D721Med (cell line): Measurements from ENCODE around the gene ANKRD52.

Source experiments
- DNase-seq: peaks from one replicate; pipeline ENCODE4 v3.0.0; 2011; ENCODE audit warnings: low spot score; ENCODE audit not compliant: insufficient read length
- FAIRE-seq: peaks from 2 replicates; lab custom pipeline; 2011; peaks lifted over from hg19 to GRCh38; lab: Jason Lieb, UNC
- TF ChIP-seq, protein P1 (sequence below): IDR thresholded peaks from 2 replicates; pipeline ENCODE4 v1.5.1; 2012; ENCODE audit warnings: mild to moderate bottlenecking, control low read depth; ENCODE audit not compliant: insufficient read depth; ENCODE audit errors: missing control alignments

Gene ANKRD52

DNA sequence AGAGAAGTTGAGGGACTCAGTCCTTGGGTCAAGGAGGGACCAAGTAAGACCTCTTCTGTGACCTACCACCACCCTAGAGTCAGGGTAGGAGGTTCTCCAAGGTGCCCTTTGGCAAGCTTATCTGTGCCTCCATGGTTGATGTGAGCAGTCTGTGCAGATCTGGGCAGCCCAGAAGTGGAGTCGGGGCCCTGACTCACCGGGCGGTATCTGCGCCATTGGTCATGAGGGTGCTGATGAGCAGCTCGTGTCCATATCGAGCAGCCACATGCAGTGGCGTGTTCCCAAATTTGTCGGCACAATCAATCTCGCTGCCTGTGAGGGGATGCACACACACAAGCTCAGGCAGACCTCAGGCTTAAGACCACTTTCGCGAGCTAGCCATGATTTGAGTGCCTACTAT is 5.1 kb downstream of the ANKRD52 start:
- DNase-seq (no peak), FAIRE-seq (no peak)
- TF ChIP-seq, protein P1, sequence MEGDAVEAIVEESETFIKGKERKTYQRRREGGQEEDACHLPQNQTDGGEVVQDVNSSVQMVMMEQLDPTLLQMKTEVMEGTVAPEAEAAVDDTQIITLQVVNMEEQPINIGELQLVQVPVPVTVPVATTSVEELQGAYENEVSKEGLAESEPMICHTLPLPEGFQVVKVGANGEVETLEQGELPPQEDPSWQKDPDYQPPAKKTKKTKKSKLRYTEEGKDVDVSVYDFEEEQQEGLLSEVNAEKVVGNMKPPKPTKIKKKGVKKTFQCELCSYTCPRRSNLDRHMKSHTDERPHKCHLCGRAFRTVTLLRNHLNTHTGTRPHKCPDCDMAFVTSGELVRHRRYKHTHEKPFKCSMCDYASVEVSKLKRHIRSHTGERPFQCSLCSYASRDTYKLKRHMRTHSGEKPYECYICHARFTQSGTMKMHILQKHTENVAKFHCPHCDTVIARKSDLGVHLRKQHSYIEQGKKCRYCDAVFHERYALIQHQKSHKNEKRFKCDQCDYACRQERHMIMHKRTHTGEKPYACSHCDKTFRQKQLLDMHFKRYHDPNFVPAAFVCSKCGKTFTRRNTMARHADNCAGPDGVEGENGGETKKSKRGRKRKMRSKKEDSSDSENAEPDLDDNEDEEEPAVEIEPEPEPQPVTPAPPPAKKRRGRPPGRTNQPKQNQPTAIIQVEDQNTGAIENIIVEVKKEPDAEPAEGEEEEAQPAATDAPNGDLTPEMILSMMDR: no peak

DNA sequence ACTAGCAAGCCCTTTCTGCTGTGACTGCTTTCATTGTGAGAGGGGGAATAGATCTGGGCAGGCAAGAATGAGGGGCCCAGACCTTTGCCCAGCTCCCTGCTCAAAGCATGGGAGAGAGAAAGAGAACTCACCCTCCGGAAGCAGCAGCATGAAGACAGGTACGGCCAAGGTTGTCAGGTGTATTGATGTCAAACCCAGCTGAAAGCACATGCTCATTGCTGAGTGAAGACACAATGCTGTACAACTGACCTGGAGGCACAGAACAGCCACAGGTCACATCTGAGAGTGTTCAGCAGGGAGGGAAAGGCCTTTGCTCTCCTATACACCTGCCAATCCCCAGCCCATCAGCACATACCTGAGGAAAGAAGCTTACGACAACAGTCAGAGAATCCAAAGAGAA is 5.5 kb downstream of the ANKRD52 start:
- no peak for DNase-seq
- no peak for FAIRE-seq
- TF ChIP-seq, protein P1: no peak

DNA sequence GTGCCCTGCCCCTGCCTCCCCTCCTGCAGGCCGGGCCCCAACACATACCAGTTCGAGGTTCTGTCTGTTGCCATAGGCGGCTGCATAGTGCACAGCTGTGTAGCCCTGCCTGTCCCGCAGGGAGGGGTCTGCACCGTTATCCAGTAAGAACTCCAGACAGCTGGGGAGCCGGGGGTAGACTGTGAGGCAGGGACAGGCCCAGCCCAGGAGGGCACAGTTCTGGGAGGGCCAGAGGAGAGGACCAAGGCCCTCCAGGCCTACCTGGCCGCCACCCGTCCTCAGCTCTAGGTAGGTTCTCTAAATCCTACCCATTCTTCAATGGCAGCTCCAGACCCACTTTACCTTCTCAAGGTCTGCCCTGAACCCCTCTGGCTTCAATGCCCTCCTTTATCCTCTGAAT is 9.5 kb downstream of the ANKRD52 start:
- FAIRE-seq (no peak), DNase-seq (no peak)
- TF ChIP-seq, protein P1: no peak

DNA sequence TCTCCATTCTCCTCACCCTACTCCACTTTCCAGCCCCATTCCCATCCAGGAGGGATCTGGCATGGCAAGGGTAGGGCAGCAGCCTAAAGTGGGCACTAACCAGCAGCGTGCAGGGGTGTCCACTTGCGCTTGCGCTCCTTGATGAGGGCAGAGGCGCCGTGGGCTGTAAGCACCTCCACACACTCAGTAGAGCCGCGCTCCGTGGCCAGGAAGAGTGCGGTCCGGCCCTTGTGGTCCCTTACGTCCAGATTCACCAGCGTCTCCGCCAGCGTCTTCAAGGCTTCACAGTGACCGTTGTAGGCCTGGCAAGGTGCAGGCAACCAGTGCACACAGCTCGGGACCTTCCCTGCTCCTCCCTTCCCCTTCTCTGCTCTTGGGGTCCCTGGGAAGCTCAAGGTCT is 10.3 kb downstream of the ANKRD52 start:
- DNase-seq (no peak), FAIRE-seq (no peak)
- TF ChIP-seq, protein P1: no peak

DNA sequence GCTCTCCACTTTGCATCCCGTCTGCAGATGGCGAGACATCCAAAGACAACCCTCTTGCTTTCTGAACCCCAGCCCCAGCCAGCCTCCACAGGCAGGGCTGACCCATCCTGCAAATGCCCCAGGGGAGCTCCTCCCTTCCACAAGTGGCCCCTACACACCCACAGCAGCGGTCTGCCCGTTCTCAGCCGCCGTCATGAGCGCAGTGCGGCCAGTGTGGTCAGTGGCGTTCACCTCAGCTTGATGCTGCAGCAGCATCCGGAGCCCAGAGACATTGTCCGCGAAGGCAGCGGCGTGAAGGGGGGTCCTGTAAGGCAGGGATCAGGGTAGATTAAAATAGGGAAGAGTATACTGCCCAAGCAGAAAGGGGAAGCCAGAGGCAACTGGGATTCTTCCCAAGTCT is 13.7 kb downstream of the ANKRD52 start:
- DNase-seq: no peak

DNA sequence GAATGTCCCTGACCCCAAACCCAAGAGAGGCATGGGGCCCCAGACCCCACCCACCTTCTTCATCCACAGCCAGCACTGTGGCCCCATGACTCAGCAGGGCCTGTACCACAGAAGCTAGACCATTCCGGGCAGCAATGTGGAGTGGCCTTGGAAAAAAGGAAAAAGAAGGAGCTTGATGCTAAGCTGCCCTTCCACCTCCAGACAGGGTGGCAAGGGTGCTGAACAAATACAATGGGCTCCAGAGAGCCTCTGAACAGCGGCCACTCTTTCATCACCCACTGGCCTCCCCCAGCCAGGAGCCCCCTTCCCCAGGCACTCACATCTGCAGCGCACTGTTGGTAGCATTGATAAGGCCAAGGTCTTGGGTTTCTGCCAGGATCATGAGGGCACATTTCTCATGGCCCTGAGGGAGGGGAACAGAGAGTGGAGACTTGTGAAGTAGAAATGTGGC is 14.4 kb downstream of the ANKRD52 start:
- FAIRE-seq (no peak), DNase-seq (no peak)
- TF ChIP-seq, protein P1: no peak

More for the DNA sequence above, 13.7 kb downstream of the ANKRD52 start:
- TF ChIP-seq, protein P1: no peak
- FAIRE-seq: no peak

DNA sequence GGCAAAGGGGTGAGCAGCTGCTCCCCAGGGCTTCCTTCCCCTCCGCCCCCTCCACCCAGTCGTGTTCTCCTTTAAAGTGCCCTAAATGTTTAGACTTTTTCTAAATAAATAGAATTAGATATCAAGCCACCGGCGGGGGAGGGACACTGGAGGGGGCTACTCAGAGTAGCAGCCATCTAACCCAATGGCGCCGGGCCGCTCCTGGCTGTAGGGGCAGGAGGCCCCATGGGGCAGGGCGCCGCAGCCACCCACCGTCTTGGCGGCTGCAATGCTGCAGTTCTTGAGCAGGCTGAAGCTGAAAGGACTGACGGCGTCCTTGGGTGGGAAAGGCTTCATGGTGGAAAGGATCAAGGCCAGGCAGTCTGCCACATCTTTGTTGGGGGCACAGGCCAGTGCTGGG is 15.2 kb downstream of the ANKRD52 start:
- no peak for FAIRE-seq
- DNase-seq: no peak

More for the DNA sequence above, 15.2 kb downstream of the ANKRD52 start:
- TF ChIP-seq, protein P1: no peak
